ENCODE results near the gene ROGDI. TPM values are rescaled to one million over a fixed set of nuclear protein-coding genes. Genes with fewer than 3 reads are reported as not detected.

The ROGDI gene
- total RNA-seq, 1 donor from 2014 or later, result 22.2 TPM

DNA sequence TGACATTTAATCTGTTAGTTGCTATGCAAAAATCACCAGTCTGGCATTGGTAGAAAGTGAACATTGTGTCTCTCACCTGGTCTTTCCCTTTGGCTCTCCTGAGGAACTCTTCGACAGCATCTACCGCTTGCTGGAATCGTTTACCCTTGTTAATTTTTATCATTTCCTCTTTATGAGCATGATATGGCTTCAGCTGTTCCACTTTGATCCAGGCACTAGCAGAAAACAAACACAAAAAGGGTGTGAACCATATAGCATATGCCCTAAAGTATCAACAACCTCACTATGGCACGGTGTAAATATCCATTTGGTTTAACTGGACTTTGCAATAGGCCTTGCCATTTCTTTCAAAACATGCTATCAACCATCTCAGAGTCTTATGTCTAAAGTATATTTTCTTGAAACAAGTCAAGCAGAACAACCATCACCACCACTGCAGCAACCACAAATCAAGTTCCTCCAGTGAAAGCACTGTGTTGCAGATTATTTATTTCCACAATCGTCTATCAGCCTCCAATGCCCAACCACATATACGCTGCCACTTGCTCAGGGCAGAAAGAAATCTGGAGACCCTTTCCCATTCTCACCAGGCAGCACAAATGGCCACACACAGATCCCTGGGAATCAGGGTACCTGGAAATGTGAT is 30.4 kb upstream of the ROGDI start:
- Histone ChIP-seq H3K36me3 (peaks cover 10% of the 10 kb centered on the region), H3K27ac (no peak overlapping the region), H3K27me3 (no peaks in the 10 kb centered on the region), H3K4me3 (no peak overlapping the region), H2AFZ (replicated peaks) (no peak overlapping the region), H3K4me1 (no peaks in the 10 kb centered on the region), H3F3A (ENCODE audit: low read depth) (no peaks in the 10 kb centered on the region), H3K4me2 (no peak overlapping the region), H3K9ac (no peak overlapping the region), H4K20me1 (ENCODE audit: low read depth) (no peaks in the 10 kb centered on the region), H3K79me2 (ENCODE audit: low read depth) (no peaks in the 10 kb centered on the region), H3K9me3 (ENCODE audit: low read depth) (no peaks in the 10 kb centered on the region)
- Mint-ChIP-seq H3K27me3 (ENCODE audit: insufficient read depth, low read depth) (no peaks in the 10 kb centered on the region), H3K9me3 (no peaks in the 10 kb centered on the region), H3K27ac (no peak overlapping the region), H3K4me3 (no peak overlapping the region), H3K4me1 (no peaks in the 10 kb centered on the region), H3K36me3 (peaks cover 25% of the 10 kb centered on the region)
- DNase-seq (ENCODE audit: low spot score), result no peak
- TF ChIP-seq CTCF (IDR thresholded peaks at IDR 0.05) (no peak), EZH2 (IDR thresholded peaks at IDR 0.05) (no peak), EZH2phosphoT487 (IDR thresholded peaks at IDR 0.05) (no peak)

- no peaks in the 10 kb centered on the region for H3K9me3 Mint-ChIP-seq
- no peaks in the 10 kb centered on the region for H3K27me3 Mint-ChIP-seq (ENCODE audit: insufficient read depth, low read depth)
- H3K4me3 Mint-ChIP-seq, result no peak overlapping the region
- H3K79me2 ChIP-seq (ENCODE audit: low read depth), result no peaks in the 10 kb centered on the region
- TF ChIP-seq CTCF (IDR thresholded peaks at IDR 0.05) (no peak), EZH2 (IDR thresholded peaks at IDR 0.05) (no peak)
- H2AFZ ChIP-seq (replicated peaks), result no peak overlapping the region
- no peaks in the 10 kb centered on the region for H3K27me3 ChIP-seq
- H3K36me3 Mint-ChIP-seq, result peaks cover 25% of the 10 kb centered on the region
- H3K36me3 ChIP-seq, result peaks cover 10% of the 10 kb centered on the region
- no peaks in the 10 kb centered on the region for H3F3A ChIP-seq (ENCODE audit: low read depth)
- no peak overlapping the region for H3K27ac ChIP-seq
- no peaks in the 10 kb centered on the region for H4K20me1 ChIP-seq (ENCODE audit: low read depth)
- no peaks in the 10 kb centered on the region for H3K4me1 ChIP-seq
- no peak for DNase-seq (ENCODE audit: low spot score)
- H3K9me3 ChIP-seq (ENCODE audit: low read depth), result no peaks in the 10 kb centered on the region
- H3K9ac ChIP-seq, result no peak overlapping the region
- H3K27ac Mint-ChIP-seq, result no peak overlapping the region
- no peaks in the 10 kb centered on the region for H3K4me1 Mint-ChIP-seq
- H3K4me3 ChIP-seq, result no peak overlapping the region
- H3K4me2 ChIP-seq, result no peak overlapping the region
Observed at GRCh38 chr16:4831616-4832015, 29.2 kb upstream of the ROGDI start.

DNA sequence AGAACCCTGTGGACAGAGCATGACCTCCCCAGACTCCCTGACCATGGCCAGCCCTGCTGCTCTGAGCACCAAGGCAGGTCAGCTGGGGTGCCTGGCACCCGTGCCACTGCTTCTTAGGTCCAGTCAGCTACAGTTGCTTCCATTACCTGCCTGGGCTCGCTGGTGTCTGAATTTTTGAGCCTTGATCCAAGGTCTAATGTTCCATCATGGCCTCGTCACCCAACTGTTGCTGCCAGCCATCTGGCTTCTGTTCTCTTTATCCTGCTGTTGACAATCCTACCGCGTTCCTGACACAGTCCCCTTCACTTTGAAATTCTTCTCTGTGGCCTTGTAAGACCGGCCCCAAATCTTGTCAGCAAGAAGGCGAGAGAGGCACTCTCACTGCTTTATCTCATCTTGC is 28.0 kb upstream of the ROGDI start:
- Histone ChIP-seq H2AFZ (replicated peaks) (no peak overlapping the region), H3K9ac (no peak overlapping the region), H3K27me3 (no peaks in the 10 kb centered on the region), H3K9me3 (ENCODE audit: low read depth) (no peaks in the 10 kb centered on the region), H3K79me2 (ENCODE audit: low read depth) (no peaks in the 10 kb centered on the region), H3K4me3 (no peak overlapping the region), H3F3A (ENCODE audit: low read depth) (peaks cover under 1% of the 10 kb centered on the region), H3K36me3 (peaks cover 10% of the 10 kb centered on the region), H3K4me2 (no peak overlapping the region), H3K27ac (no peak overlapping the region), H4K20me1 (ENCODE audit: low read depth) (peaks cover 2% of the 10 kb centered on the region), H3K4me1 (peaks cover under 1% of the 10 kb centered on the region)
- H3K9me3 Mint-ChIP-seq, result no peaks in the 10 kb centered on the region
- H3K27me3 Mint-ChIP-seq (ENCODE audit: insufficient read depth, low read depth), result no peaks in the 10 kb centered on the region
- no peak overlapping the region for H3K27ac Mint-ChIP-seq
- no peak for TF ChIP-seq EZH2 (IDR thresholded peaks at IDR 0.05)
- TF ChIP-seq EZH2phosphoT487 (IDR thresholded peaks at IDR 0.05), result no peak
- TF ChIP-seq CTCF (IDR thresholded peaks at IDR 0.05), result no peak
- H3K36me3 Mint-ChIP-seq, result peaks cover 23% of the 10 kb centered on the region
- no peak for DNase-seq (ENCODE audit: low spot score)
- H3K4me1 Mint-ChIP-seq, result no peaks in the 10 kb centered on the region
- H3K4me3 Mint-ChIP-seq, result no peak overlapping the region
